HG02970 (cell line): ENCODE measurements around the gene TLX2.
"Not testable (repeated sequence)": the region's sequence is repeated elsewhere in the genome, so short reads cannot be mapped to it uniquely, and the experiment has no call there.

Experiments
- ATAC-seq: cut with Tn5 transposase; IDR thresholded peaks from one replicate; pipeline ENCODE4 v1.9.1; 2021; ENCODE audit warnings: mild to moderate bottlenecking, moderate library complexity, moderate number of reproducible peaks; ENCODE audit not compliant: unreplicated experiment, low FRiP score

TLX2 gene

GRCh38 chr2:74552914-74553811 lies 38.9 kb downstream of the TLX2 start:
- no peak for ATAC-seq

GRCh38 chr2:74553892-74554819 lies 39.9 kb downstream of the TLX2 start, which contains the start of the genes DOK1 and LOXL3:
Gene DOK1 (plus strand): TSS chr2:74554720. CDS start chr2:74554755, 35 bp downstream.
Gene LOXL3 (minus strand): TSS chr2:74553942. CDS start chr2:74552634, 1,308 bp downstream.
- peak; percentile 64 for ATAC-seq

GRCh38 chr2:74554820-74555531 lies 40.7 kb downstream of the TLX2 start:
- ATAC-seq: peak; percentile 17

- ATAC-seq: no peak
These were observed 41.4 kb downstream of the TLX2 start for GRCh38 chr2:74555610-74556103.

- no peak for ATAC-seq
These were observed 41.9 kb downstream of the TLX2 start for GRCh38 chr2:74556159-74556558.

- ATAC-seq: no peak
These were observed 42.7 kb downstream of the TLX2 start for GRCh38 chr2:74556831-74557370.

GRCh38 chr2:74558284-74559230 lies 44.3 kb downstream of the TLX2 start:
- no peak for ATAC-seq

GRCh38 chr2:74559912-74560311 lies 45.7 kb downstream of the TLX2 start:
- no peak for ATAC-seq

- no peak for ATAC-seq
These were observed 46.3 kb downstream of the TLX2 start for GRCh38 chr2:74560591-74560990.

GRCh38 chr2:74561022-74561421 lies 46.8 kb downstream of the TLX2 start:
- ATAC-seq: not testable (repeated sequence)

- ATAC-seq: no peak
These were observed 48.0 kb downstream of the TLX2 start for GRCh38 chr2:74562126-74562775.

GRCh38 chr2:74564222-74564621 lies 50.0 kb downstream of the TLX2 start:
- ATAC-seq: no peak

- ATAC-seq: no peak
These were observed 52.0 kb downstream of the TLX2 start for GRCh38 chr2:74566076-74566753.

GRCh38 chr2:74566754-74567085 lies 52.5 kb downstream of the TLX2 start:
- no peak for ATAC-seq
